Measurements from ENCODE around the gene LSM5.
A peak's percentile ranks its signal among the peaks of the same experiment; 100 is the strongest.
"Not testable (repeated sequence)": the region's sequence is repeated elsewhere in the genome, so short reads cannot be mapped to it uniquely, and the experiment has no call there.

Gene LSM5

DNA sequence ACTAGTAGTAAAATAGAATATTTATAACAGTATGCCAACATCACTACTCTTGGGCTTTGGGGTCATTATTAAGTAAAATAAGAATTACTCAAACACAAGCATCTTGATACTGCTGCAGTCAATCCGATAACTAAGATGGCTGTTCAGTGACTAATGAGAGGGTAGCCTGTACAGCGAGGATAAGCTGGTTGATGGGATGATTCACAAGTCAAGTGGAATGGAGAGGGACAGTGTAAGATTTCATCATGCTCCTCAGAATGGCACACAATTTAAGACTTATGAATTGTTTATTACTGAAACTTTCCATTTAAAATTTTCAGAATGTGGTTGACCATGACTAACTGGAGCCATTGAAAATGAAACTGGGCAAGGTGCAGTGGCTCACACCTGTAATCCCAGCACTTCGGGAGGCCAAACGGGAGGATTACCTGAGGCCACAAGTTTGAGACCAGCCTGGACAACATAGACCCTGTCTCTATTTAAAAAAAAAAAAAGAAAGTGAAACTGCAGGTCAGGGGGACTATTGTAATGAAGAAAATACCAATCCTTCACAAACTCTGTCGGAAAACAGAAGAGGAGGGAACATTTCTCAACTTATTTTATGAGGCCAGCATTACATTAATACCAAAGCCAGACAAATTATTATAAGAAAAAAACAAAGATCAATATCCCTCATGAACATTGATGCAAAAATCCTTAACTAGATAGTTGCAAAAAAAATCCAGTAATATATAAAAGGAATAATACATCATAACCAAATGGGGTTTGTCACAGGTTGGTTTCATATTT, 16.3 kb upstream of the LSM5 start:
- DNase-seq (ENCODE audit: low read depth in 3 of 3), result peak in 2 of 3 experiments; percentile 22 to 23

GRCh38 chr7:32502728-32503127, 12.5 kb upstream of the LSM5 start:
- DNase-seq (ENCODE audit: low read depth in 3 of 3), result peak in 1 of 3 experiments; percentile 21

GRCh38 chr7:32501522-32501921, 11.3 kb upstream of the LSM5 start:
- no peak for DNase-seq (ENCODE audit: low read depth in 3 of 3)

DNA sequence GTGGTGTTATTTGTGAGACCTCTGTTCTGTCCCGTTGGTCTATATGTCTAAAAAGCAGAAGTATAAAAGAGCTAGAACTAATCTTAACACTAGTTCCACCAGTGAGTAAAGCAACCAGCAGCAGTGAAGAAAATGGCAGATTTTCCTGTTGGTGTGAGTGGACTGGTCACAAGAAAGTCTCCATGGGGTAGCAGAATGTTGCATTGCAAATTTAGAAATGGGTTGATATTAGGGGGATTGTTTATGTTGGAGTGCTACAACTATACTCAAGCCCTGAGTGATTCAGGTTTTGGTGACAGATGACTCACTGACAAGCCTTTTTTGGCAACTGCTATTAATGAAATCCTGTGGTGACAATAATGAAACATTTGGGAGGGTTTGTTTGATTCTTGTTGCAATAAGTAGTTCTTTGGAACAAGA, 10.8 kb upstream of the LSM5 start:
- DNase-seq (ENCODE audit: low read depth in 3 of 3), result no peak

DNA sequence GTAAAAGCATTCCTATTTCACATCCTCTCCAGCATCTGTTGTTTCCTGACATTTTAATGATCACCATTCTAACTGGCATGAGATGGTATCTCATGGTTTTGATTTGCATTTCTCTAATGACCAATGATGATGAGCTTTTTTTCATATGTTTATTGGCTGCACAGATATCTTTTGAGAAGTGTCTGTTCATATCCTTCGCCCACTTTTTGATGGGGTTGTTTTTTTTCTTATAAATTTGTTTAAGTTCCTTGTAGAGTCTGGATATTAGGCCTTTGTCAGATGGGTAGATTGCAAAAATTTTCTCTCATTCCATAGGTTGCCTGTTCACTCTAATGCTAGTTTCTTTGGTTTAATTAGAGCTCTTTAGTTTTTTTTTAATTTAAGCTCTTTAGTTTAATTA, 10.0 kb upstream of the LSM5 start:
- DNase-seq (ENCODE audit: low read depth in 3 of 3), result not testable (repeated sequence)

DNA sequence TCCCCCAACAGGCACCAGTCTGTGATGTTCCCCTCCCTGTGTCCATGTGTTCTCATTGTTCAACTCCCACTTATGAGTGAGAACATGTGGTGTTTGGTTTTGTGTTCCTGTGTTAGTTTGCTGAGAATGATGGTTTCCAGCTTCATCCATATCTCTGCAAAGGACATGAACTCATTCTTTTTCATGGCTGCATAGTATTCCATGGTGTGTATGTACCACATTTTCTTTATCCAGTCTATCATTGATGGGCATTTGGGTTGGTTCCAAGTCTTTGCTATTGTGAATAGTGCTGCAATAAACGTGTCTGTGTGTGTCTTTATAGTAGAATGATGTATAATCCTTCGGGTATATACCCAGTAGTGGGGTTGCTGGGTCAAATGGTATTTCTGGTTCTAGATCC, 9.6 kb upstream of the LSM5 start:
- DNase-seq (ENCODE audit: low read depth in 3 of 3), result not testable (repeated sequence)

DNA sequence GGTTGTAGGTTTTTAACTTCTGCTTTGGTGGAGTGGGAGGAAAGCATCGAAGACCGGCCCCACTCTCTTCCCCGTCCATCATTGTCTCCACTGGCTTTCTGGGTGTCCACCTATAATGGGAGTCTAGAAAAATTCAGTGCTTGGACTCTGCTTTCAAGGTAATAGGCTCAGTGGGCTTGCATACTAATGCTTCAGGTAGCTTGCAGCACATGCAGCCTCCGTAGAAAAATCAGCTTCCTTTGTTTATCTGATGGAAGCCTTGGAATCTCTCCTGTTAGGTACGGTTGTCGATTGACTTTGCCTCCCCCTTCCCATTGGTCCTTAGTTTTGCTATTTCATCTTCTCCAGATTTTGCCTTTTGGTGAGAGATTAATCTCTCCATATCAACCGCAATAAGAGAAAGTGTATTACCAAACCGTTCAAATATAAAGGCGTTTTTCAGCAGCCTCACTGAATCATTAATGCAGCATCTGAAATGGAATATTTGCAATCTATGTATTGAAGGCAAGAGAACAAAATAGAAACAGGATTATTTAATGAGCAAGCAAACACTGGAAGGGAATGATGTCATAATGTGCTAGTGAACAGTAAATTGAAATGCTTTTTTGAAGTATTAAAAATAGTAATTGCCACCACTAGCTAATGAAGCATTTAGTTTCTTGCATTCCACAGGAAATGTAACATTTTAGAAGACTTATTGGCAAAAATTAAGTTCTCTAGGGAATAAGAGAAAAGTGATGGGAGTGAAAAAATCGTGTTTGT, 6.1 kb upstream of the LSM5 start:
- no peak for DNase-seq (ENCODE audit: low read depth in 3 of 3)

DNA sequence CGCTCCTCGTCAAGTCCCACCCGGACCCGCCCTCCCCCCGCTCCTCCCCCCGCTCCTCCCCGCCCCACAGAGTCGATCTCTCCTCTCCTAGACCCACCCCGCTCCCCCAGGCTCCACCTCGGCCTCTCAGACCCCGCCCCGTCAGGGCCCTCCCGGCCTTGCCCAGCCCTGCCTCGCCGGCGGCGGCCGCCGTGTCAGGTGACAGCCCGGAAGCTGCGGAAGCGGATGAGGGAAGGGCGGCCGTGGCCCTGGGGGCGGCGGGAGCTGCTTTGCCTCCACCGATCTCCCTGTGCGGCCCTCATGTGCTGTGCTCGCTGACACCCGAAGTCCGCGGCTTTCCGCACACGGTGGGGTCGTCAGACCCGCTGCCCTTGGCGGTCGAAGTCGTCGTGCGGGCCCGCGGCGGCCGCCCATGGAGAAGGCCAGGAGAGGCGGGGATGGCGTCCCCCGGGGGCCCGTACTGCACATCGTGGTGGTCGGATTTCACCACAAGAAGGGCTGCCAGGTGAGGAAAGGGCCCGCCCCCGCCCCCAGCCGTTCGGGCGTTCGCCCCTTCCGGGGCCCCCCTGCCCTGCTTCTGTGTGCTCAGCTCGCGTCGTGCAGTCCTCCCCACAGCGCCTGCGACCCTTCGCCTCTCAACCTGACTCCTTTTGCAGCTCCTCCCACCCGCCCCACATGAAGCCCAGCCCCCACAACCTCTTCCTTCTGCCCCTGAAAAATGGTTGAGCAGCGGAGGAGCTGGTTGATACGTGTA, 5.3 kb upstream of the LSM5 start, which contains the start of gene AVL9:
AVL9 (plus strand) TSS at position 192 of the 754 bp plus-strand sequence; CDS start at position 413, 221 bp downstream.
- peak; percentile 97 to 99 (median 98) for DNase-seq (ENCODE audit: low read depth in 3 of 3)

- no peak for DNase-seq (ENCODE audit: low read depth in 3 of 3)
These were observed 4.7 kb upstream of the LSM5 start for GRCh38 chr7:32494946-32495297.

GRCh38 chr7:32489788-32490126, 423 bp downstream of the LSM5 start:
- DNase-seq (ENCODE audit: low read depth in 3 of 3), result no peak

DNA sequence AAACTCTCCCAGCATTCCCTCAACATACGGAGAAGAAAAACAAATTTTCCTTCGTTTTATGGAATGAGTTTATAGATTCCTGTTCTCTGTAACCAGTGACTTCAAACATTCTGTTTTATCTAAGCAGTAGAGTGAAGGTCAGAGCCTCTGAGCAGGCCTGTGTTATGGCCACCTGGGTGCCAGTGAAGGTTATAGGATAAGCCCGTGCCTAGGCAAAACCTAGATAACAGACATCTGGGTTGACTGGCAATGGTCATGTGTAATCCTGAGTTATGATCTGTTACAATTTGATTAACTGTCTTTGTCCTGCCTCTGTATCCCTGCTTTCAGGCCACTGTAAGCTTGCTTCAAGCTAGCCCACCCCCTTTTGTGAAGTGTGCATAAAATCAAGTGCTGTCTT, 8.3 kb downstream of the LSM5 start:
- no peak for DNase-seq (ENCODE audit: low read depth in 3 of 3)

- no peak for DNase-seq (ENCODE audit: low read depth in 3 of 3)
These were observed 9.0 kb downstream of the LSM5 start for GRCh38 chr7:32481176-32481575.

- DNase-seq (ENCODE audit: low read depth in 3 of 3), result no peak
These were observed 10.5 kb downstream of the LSM5 start for GRCh38 chr7:32479574-32480200.

DNA sequence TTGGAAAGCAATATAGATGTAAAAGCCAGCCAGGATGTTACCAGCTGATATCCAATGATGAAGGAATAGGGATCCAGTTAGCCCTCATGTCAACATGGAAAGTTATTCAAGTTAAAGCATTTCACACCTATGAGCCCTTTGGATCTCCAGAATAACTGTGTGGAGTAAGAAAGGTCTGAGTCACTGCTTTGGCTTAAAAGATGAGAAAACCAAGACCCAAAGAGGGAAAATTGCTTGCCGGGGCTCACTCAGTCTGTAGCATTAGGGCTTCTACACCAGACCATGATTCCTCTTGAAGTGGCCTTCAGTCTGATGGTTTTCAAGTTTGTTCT, 12.6 kb downstream of the LSM5 start:
- no peak for DNase-seq (ENCODE audit: low read depth in 3 of 3)

DNA sequence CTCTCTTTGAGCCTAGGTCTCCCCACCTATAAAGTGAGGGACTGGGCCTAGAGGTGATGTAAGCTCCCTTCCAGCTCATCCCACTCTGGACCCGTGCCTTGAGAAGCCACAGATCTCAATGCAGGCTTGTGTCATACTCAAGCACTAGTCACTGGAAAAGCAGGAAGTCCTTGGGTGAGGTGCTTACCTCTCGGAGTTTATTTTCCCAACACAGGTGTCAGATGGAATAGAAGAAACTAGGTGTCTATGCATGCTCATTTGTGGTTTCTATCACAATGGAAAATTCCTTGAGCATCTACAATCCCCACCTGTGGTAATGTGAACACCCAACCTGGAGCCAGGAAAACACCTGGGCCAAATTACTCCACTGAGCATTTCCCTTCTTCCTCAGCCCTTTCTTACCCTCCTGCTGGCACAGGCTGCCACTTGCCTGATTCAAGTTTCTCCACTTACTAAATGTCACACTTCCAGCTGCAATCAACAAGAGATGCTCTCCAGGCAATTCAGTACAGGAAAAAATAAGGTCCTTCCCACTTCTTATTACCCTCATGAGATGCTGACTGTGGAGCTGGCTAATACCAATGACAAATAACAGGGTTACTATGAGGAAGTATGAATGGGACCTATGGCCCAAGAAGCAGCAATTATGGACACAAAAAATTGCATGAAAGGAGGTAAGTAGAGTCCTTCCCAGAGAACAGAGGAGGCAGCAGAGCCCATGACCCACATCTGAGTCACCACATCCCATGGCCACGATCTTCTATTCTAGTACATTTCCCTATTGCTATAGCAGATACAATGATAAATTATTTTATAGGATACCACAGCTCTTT, 13.1 kb downstream of the LSM5 start:
- DNase-seq (ENCODE audit: low read depth in 3 of 3), result no peak

DNA sequence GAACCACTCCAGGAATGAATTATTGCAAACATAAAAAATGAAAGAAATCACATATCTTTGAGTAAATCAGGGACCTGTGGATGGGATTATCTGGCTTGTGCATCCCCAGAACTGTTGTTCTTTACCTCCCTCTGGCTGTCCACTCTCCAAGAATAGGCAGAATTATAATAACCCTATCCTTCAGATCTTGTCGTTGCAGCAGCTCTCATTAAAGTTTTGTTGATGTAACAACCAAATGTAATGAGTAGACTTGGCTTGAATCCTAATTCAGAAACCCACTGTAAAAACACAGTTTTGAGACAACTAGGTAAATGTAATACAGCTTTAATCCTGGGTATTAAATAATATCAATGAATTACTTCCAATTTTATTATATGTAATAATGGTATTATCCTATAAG, 16.2 kb downstream of the LSM5 start:
- no peak for DNase-seq (ENCODE audit: low read depth in 3 of 3)

DNA sequence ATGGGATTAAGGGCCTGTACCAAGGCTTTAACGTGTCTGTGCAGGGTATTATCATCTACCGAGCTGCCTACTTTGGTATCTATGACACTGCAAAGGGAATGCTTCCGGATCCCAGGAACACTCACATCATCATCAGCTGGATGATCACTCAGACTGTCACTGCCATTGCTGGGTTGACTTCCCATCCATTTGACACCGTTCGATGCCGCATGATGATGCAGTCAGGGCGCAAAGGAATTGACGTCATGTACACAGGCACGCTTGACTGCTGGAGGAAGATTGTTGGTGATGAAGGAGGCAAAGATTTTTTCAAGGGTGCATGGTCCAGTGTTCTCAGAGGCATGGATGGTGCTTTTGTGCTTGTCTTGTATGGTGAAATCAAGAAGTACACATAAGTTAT, 18.2 kb downstream of the LSM5 start:
- DNase-seq (ENCODE audit: low read depth in 3 of 3), result no peak

DNA sequence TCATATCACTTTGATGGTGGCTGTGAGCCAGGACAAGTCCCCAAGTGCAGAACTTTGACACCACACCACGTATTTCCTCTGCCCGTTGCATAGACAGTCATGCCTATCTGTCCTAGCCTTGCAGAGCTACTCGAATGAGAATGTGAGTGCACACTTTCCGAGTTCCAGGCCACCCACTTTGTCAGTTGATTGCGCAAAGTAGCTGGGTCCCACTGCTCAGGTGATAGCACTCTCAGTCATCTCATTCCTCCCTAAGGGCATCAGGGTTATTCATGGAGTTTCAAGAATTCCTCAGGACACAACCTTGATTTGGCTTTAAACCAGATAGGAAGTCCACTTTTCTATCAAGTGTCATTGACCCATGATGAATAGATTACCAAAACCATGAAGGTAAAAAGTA, 19.3 kb downstream of the LSM5 start:
- no peak for DNase-seq (ENCODE audit: low read depth in 3 of 3)

GRCh38 chr7:32470004-32470403, 20.2 kb downstream of the LSM5 start:
- not testable (repeated sequence) for DNase-seq (ENCODE audit: low read depth in 3 of 3)

GRCh38 chr7:32464641-32465416, 25.4 kb downstream of the LSM5 start:
- DNase-seq (ENCODE audit: low read depth in 3 of 3), result not testable (repeated sequence)

All from stimulated activated CD4-positive, alpha-beta T cell treated with anti-CD3 and anti-CD28 coated beads, TNF-alpha, amount 100 ng/mL, for 24 hours (primary cell).